Measurements from ENCODE around the gene CHD9.

The CHD9 gene

DNA sequence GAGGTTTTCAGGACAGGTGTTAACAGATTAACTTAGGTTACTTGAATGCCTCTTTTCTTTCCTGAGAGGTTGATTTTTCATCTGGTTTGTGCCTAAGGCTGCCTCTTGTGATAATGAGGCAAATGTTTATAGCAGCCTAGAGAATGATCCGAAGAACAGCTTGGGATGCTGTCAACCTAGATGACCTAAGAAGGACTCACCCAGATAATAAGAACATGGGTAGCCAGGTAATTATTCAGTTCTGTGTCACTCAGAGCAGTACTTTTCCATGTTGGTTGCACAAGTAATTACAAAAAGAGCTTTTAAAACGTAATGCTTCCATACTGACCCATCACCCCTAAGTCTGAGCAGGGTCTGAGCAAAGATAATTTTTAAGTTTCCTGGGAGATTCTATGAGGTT, 60.3 kb downstream of the CHD9 start:
- Histone ChIP-seq H3K79me2 (ENCODE audit: control insufficient read depth, insufficient read depth, low read length, poor library complexity) (no peaks in the 10 kb centered on the region), H3K4me1 (ENCODE audit: control insufficient read depth in 1 of 2, insufficient read depth in 2 of 2, low read length in 2 of 2) (peaks cover 0 to 2% of the 10 kb centered on the region in 2 experiments), H4K91ac (ENCODE audit: low read depth, low read length) (no peak overlapping the region), H3K4me3 (ENCODE audit: low read depth, low read length) (no peak overlapping the region), H3K14ac (ENCODE audit: low read length) (no peak overlapping the region), H3K27ac (ENCODE audit: low read depth, low read length) (no peak overlapping the region), H3K9ac (ENCODE audit: low read length) (no peak overlapping the region), H2AK5ac (ENCODE audit: low read length) (no peak overlapping the region), H3K4ac (ENCODE audit: low read depth, low read length) (no peak overlapping the region), H3K4me2 (ENCODE audit: low read length) (no peak overlapping the region), H3K18ac (ENCODE audit: low read length) (no peak overlapping the region), H4K12ac (ENCODE audit: low read depth, low read length) (no peak overlapping the region), H3K27me3 (ENCODE audit: insufficient read depth, low read length) (no peaks in the 10 kb centered on the region), H2BK12ac (ENCODE audit: low read length) (no peak overlapping the region), H3K23ac (ENCODE audit: low read length) (no peak overlapping the region), H2BK5ac (ENCODE audit: low read depth, low read length, poor library complexity) (no peak overlapping the region), H4K8ac (ENCODE audit: low read depth, low read length) (no peak overlapping the region), H2BK120ac (ENCODE audit: insufficient read depth, low read length, poor library complexity) (no peak overlapping the region), H2AFZ (ENCODE audit: insufficient read depth, low read length, poor library complexity) (no peak overlapping the region), H3K79me1 (ENCODE audit: low read length) (no peaks in the 10 kb centered on the region), H3K36me3 (ENCODE audit: control insufficient read depth in 1 of 2, insufficient read depth in 2 of 2, low read length in 2 of 2) (no peaks in the 10 kb centered on the region), H3K9me3 (ENCODE audit: insufficient read depth, low read depth, low read length) (no peaks in the 10 kb centered on the region)
- DNase-seq, result no peak
- WGBS (ENCODE audit: extremely low coverage, insufficient coverage, insufficient read length), result no CpG with 5 or more reads among the region's 2 CpGs

DNA sequence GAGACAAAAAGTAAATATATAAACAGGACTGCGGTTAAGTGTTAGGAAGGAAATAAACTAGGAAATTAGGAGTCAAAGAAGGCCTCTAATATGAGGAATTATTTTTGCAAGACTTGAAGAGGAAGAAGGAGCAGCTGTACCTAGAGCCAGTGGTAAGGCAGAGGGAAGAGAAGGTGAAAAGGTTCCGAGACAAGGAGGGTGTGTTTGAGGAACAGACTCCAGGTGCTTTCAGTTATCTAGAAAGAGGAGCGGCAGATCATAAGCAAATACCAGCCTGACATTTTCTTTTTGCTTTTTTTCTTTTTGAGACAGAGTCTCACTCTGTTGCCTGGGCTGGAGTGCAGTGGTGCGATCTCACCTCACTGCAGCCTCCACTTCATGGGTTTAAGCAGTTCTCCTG, 61.0 kb downstream of the CHD9 start:
- WGBS (ENCODE audit: extremely low coverage, insufficient coverage, insufficient read length), result no CpG with 5 or more reads among the region's 4 CpGs
- no peak overlapping the region for H3K9ac ChIP-seq (ENCODE audit: low read length)
- no peaks in the 10 kb centered on the region for H3K79me2 ChIP-seq (ENCODE audit: control insufficient read depth, insufficient read depth, low read length, poor library complexity)

DNA sequence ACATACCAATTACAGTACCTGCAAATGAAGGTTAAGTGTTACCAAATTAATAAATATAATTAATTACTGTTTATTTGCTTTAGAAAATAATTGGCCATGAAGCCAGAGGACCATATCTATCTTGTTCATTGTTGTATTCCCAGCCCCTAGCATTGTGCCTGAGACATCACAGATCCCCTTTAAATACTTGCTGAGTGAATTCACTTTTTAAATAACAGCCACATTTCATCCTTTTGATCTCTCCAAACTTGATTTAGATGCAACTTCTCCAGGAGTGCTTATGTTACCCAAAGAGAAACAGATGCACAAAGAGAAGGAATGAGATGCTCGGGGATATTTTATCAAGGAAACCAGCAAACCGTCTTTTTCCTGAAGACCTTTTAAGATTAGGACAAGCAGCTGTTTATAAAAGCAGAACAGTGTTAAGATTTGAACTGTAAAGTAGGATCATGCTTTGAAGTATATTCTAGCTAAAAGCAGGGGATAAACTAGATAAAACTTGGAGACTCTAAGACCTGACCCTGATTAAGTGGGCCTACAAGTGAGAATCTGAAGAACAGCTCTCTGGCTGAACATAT, 66.3 kb downstream of the CHD9 start:
- H2BK12ac ChIP-seq (ENCODE audit: low read length), result no peak overlapping the region
- no peak overlapping the region for H3K23ac ChIP-seq (ENCODE audit: low read length)
- H3K18ac ChIP-seq (ENCODE audit: low read length), result no peak overlapping the region
- no peak overlapping the region for H3K4ac ChIP-seq (ENCODE audit: low read depth, low read length)
- no peak overlapping the region for H4K91ac ChIP-seq (ENCODE audit: low read depth, low read length)
- H2AK5ac ChIP-seq (ENCODE audit: low read length), result no peak overlapping the region
- no peak overlapping the region for H4K12ac ChIP-seq (ENCODE audit: low read depth, low read length)
- no peaks in the 10 kb centered on the region for H3K27me3 ChIP-seq (ENCODE audit: insufficient read depth, low read length)
- no peak overlapping the region for H3K9ac ChIP-seq (ENCODE audit: low read length)
- no peaks in the 10 kb centered on the region for H3K79me1 ChIP-seq (ENCODE audit: low read length)
- no peaks in the 10 kb centered on the region for H3K79me2 ChIP-seq (ENCODE audit: control insufficient read depth, insufficient read depth, low read length, poor library complexity)
- H3K36me3 ChIP-seq (ENCODE audit: control insufficient read depth in 1 of 2, insufficient read depth in 2 of 2, low read length in 2 of 2), result no peaks in the 10 kb centered on the region
- H3K4me2 ChIP-seq (ENCODE audit: low read length), result no peak overlapping the region
- no CpG with 5 or more reads among the region's 2 CpGs for WGBS (ENCODE audit: extremely low coverage, insufficient coverage, insufficient read length)
- H3K27ac ChIP-seq (ENCODE audit: low read depth, low read length), result no peak overlapping the region
- H3K4me1 ChIP-seq (ENCODE audit: control insufficient read depth in 1 of 2, insufficient read depth in 2 of 2, low read length in 2 of 2), result no peaks in the 10 kb centered on the region
- no peak overlapping the region for H2AFZ ChIP-seq (ENCODE audit: insufficient read depth, low read length, poor library complexity)
- H2BK120ac ChIP-seq (ENCODE audit: insufficient read depth, low read length, poor library complexity), result no peak overlapping the region
- no peak overlapping the region for H3K14ac ChIP-seq (ENCODE audit: low read length)
- H2BK5ac ChIP-seq (ENCODE audit: low read depth, low read length, poor library complexity), result no peak overlapping the region
- DNase-seq, result no peak
- no peak overlapping the region for H3K4me3 ChIP-seq (ENCODE audit: low read depth, low read length)
- H3K9me3 ChIP-seq (ENCODE audit: insufficient read depth, low read depth, low read length), result no peaks in the 10 kb centered on the region
- H4K8ac ChIP-seq (ENCODE audit: low read depth, low read length), result no peak overlapping the region

More for the DNA sequence above, 61.0 kb downstream of the CHD9 start:
- Histone ChIP-seq H3K4me1 (ENCODE audit: control insufficient read depth in 1 of 2, insufficient read depth in 2 of 2, low read length in 2 of 2) (peaks cover 0 to 2% of the 10 kb centered on the region in 2 experiments), H3K23ac (ENCODE audit: low read length) (no peak overlapping the region), H3K4me3 (ENCODE audit: low read depth, low read length) (no peak overlapping the region), H2AK5ac (ENCODE audit: low read length) (no peak overlapping the region), H3K9me3 (ENCODE audit: insufficient read depth, low read depth, low read length) (no peaks in the 10 kb centered on the region), H2AFZ (ENCODE audit: insufficient read depth, low read length, poor library complexity) (no peak overlapping the region), H3K27me3 (ENCODE audit: insufficient read depth, low read length) (no peaks in the 10 kb centered on the region), H3K18ac (ENCODE audit: low read length) (no peak overlapping the region), H3K79me1 (ENCODE audit: low read length) (no peaks in the 10 kb centered on the region), H4K91ac (ENCODE audit: low read depth, low read length) (no peak overlapping the region), H3K4me2 (ENCODE audit: low read length) (no peak overlapping the region), H3K4ac (ENCODE audit: low read depth, low read length) (no peak overlapping the region), H3K14ac (ENCODE audit: low read length) (no peak overlapping the region), H2BK5ac (ENCODE audit: low read depth, low read length, poor library complexity) (no peak overlapping the region), H4K8ac (ENCODE audit: low read depth, low read length) (no peak overlapping the region), H4K12ac (ENCODE audit: low read depth, low read length) (no peak overlapping the region), H3K36me3 (ENCODE audit: control insufficient read depth in 1 of 2, insufficient read depth in 2 of 2, low read length in 2 of 2) (no peaks in the 10 kb centered on the region), H2BK120ac (ENCODE audit: insufficient read depth, low read length, poor library complexity) (no peak overlapping the region), H2BK12ac (ENCODE audit: low read length) (no peak overlapping the region), H3K27ac (ENCODE audit: low read depth, low read length) (no peak overlapping the region)
- DNase-seq, result no peak

DNA sequence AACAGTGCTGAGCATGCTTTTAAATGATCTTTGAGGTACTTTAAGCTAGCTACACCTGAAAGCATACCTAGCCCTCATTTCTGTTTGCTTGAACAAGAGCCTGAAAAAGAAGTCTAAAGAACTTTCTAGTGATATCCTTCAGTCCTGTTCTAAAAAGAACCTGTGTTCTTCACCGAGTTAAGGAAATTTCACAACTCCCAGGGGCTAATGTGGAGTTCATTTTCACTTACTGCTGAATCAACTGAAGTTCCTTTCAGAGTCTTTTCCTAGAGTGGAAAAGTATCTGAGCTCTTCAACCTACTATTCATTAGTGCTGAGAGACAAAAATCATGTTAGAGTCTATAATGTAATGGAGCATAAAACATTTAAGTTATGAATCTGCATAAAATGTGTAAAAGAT, 66.9 kb downstream of the CHD9 start:
- Histone ChIP-seq H2BK12ac (ENCODE audit: low read length) (no peak overlapping the region), H4K8ac (ENCODE audit: low read depth, low read length) (no peak overlapping the region), H4K91ac (ENCODE audit: low read depth, low read length) (no peak overlapping the region), H3K4me1 (ENCODE audit: control insufficient read depth in 1 of 2, insufficient read depth in 2 of 2, low read length in 2 of 2) (no peaks in the 10 kb centered on the region), H3K79me1 (ENCODE audit: low read length) (no peaks in the 10 kb centered on the region), H2AK5ac (ENCODE audit: low read length) (no peak overlapping the region), H3K4ac (ENCODE audit: low read depth, low read length) (no peak overlapping the region), H3K79me2 (ENCODE audit: control insufficient read depth, insufficient read depth, low read length, poor library complexity) (no peaks in the 10 kb centered on the region), H3K9me3 (ENCODE audit: insufficient read depth, low read depth, low read length) (no peaks in the 10 kb centered on the region), H2BK120ac (ENCODE audit: insufficient read depth, low read length, poor library complexity) (no peak overlapping the region), H2BK5ac (ENCODE audit: low read depth, low read length, poor library complexity) (no peak overlapping the region), H3K36me3 (ENCODE audit: control insufficient read depth in 1 of 2, insufficient read depth in 2 of 2, low read length in 2 of 2) (no peaks in the 10 kb centered on the region), H4K12ac (ENCODE audit: low read depth, low read length) (no peak overlapping the region), H3K4me2 (ENCODE audit: low read length) (no peak overlapping the region), H3K27ac (ENCODE audit: low read depth, low read length) (no peak overlapping the region), H3K4me3 (ENCODE audit: low read depth, low read length) (no peak overlapping the region), H2AFZ (ENCODE audit: insufficient read depth, low read length, poor library complexity) (no peak overlapping the region), H3K14ac (ENCODE audit: low read length) (no peak overlapping the region), H3K27me3 (ENCODE audit: insufficient read depth, low read length) (no peaks in the 10 kb centered on the region), H3K9ac (ENCODE audit: low read length) (no peak overlapping the region), H3K18ac (ENCODE audit: low read length) (no peak overlapping the region), H3K23ac (ENCODE audit: low read length) (no peak overlapping the region)
- no peak for DNase-seq
- no CpG with 5 or more reads among the region's 1 CpG for WGBS (ENCODE audit: extremely low coverage, insufficient coverage, insufficient read length)

Data from trophoblast cell (in vitro differentiated cells and primary cell).